CD8-positive, alpha-beta memory T cell (primary cell): ENCODE measurements around the gene TMC2. TPM values are rescaled to one million over a fixed set of nuclear protein-coding genes. Genes with fewer than 3 reads are reported as not detected.
A peak's percentile ranks its signal among the peaks of the same experiment; 100 is the strongest.

Source experiments
- CTCF ChIA-PET: fragments of 350-600 bp; sonication (Branson Sonifier 250); formaldehyde crosslinking; loops from one replicate; lab custom pipeline; 2021; ENCODE audit warnings: antibody characterized with exemption; lab: Charles Lee
- POLR2A ChIA-PET: fragments of 350-600 bp; sonication (Branson Sonifier 250); formaldehyde crosslinking; loops from one replicate; lab custom pipeline; 2021; ENCODE audit warnings: antibody characterized with exemption; lab: Charles Lee
- DNase-seq, 5 donors: peaks; one replicate each; pipeline versions ENCODE4 v3.0.0 to v3.0.0-alpha.2; 2020 to 2022; ENCODE audit warnings: mixed read lengths in 1 of 5
- H3K27ac ChIP-seq: one replicate; pipeline ENCODE4 v1.7.0; 2013; ENCODE audit warnings: low read depth, mild to moderate bottlenecking, low read length, moderate library complexity
- H3K27me3 ChIP-seq: 2 replicates; pipeline ENCODE4 v1.7.0; 2013; ENCODE audit warnings: low read length, mild to moderate bottlenecking; ENCODE audit not compliant: insufficient read depth, poor library complexity, severe bottlenecking
- H3K36me3 ChIP-seq: 2 replicates; pipeline ENCODE4 v1.7.0; 2013; ENCODE audit warnings: mild to moderate bottlenecking, low read length, moderate library complexity; ENCODE audit not compliant: insufficient read depth
- H3K4me1 ChIP-seq: 2 replicates; pipeline ENCODE4 v1.7.0; 2013; ENCODE audit warnings: mild to moderate bottlenecking, low read length, moderate library complexity; ENCODE audit not compliant: insufficient read depth
- H3K4me3 ChIP-seq: 2 replicates; pipeline ENCODE4 v1.7.0; 2013; ENCODE audit warnings: mild to moderate bottlenecking, low read length
- H3K9me3 ChIP-seq: 2 replicates; pipeline ENCODE4 v1.7.0; 2013; ENCODE audit warnings: mild to moderate bottlenecking, low read length
- H3K27ac Mint-ChIP-seq, 8 donors: one replicate each; pipeline ENCODE4 v1.8.0; 2020 to 2021; ENCODE audit warnings: mixed read lengths in 8 of 8, mild to moderate bottlenecking in 6 of 8, inconsistent platforms in 3 of 8, moderate library complexity in 3 of 8
- H3K27me3 Mint-ChIP-seq, 2 donors: one replicate each; pipeline ENCODE4 v1.8.0; 2020 to 2021; ENCODE audit warnings: mixed read lengths in 2 of 2, mild to moderate bottlenecking in 1 of 2, moderate library complexity in 1 of 2
- H3K36me3 Mint-ChIP-seq, 3 donors: one replicate each; pipeline ENCODE4 v1.8.0; 2020 to 2021; ENCODE audit warnings: mixed read lengths in 3 of 3, inconsistent platforms in 1 of 3, mild to moderate bottlenecking in 1 of 3
- H3K4me1 Mint-ChIP-seq, 3 donors: one replicate each; pipeline ENCODE4 v1.8.0; 2020 to 2021; ENCODE audit warnings: mixed read lengths in 3 of 3, inconsistent platforms in 1 of 3, mild to moderate bottlenecking in 1 of 3
- H3K4me3 Mint-ChIP-seq, 7 donors: one replicate each; pipeline ENCODE4 v1.8.0; 2020 to 2021; ENCODE audit warnings: mixed read lengths in 7 of 7, mild to moderate bottlenecking in 6 of 7, moderate library complexity in 4 of 7, inconsistent platforms in 2 of 7
- H3K9me3 Mint-ChIP-seq, 5 donors: one replicate each; pipeline ENCODE4 v1.8.0; 2020 to 2022; ENCODE audit warnings: mixed read lengths in 5 of 5, mild to moderate bottlenecking in 3 of 5, moderate library complexity in 2 of 5, inconsistent platforms in 1 of 5
- polyA plus RNA-seq: library from polyadenylated mRNA; unstranded; fragments of 300-500 nt; fragmentation: Illumina TruSeq; gene quantifications from one replicate; pipeline ENCODE4 v1.2.3, GENCODE V29; 2021
- total RNA-seq, 2 experiments: library from RNA; stranded (reverse); gene quantifications; one replicate each; pipeline ENCODE4 v1.2.3, GENCODE V29; 2021

TMC2 gene
- total and polyA plus RNA-seq, 3 experiments from 2014 or later = not detected

- no peak overlapping the region for H3K27ac ChIP-seq
- no peaks in the 10 kb centered on the region for H3K4me1 Mint-ChIP-seq
- no peak overlapping the region for H3K4me3 ChIP-seq
- H3K27me3 Mint-ChIP-seq = peaks cover 29 to 58% of the 10 kb centered on the region in 2 donors
- no peaks in the 10 kb centered on the region for H3K36me3 Mint-ChIP-seq
- no peak overlapping the region for H3K4me3 Mint-ChIP-seq
- H3K9me3 Mint-ChIP-seq = no peaks in the 10 kb centered on the region
- H3K27me3 ChIP-seq = no peaks in the 10 kb centered on the region
- POLR2A ChIA-PET = interaction anchor here (0.6 kb wide), 1 partner anchor 25 kb away, joined by 4 read pairs; no protein-coding TSS in a partner anchor
- CTCF ChIA-PET = interaction anchor here (0.9 to 1.3 kb wide), 2 partner anchors 14 to 17 kb away, joined by 3 to 5 read pairs; no protein-coding TSS in a partner anchor
- no peaks in the 10 kb centered on the region for H3K4me1 ChIP-seq
- no peaks in the 10 kb centered on the region for H3K9me3 ChIP-seq
- H3K36me3 ChIP-seq = no peaks in the 10 kb centered on the region
- peak overlapping the region in 1 of 8 donors; percentile 22 for H3K27ac Mint-ChIP-seq
- DNase-seq = no peak
Observed at GRCh38 chr20:2538931-2539720, 2.8 kb downstream of the TMC2 start.

DNA sequence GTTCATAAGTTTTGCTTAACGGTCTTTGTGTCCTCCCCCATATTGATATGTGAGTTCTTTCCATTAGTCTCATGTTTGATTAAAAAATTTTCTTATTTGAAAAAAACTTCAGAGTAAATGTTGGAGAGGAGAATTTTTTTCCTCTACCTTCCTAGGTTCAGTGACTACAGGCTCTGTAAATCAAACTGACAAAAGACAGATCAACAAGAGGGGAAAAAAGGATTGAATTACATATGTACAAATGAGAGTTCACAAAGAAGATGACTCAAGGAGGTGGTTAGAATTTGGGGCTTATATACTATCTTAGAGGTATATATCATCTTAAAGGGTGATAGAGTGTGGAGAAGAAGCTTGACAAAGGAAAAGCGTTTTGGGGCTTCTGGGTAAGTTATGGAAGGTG is 5.6 kb downstream of the TMC2 start:
- Mint-ChIP-seq H3K36me3 (no peaks in the 10 kb centered on the region), H3K27ac (no peak overlapping the region), H3K4me1 (no peaks in the 10 kb centered on the region), H3K27me3 (peaks cover 21 to 62% of the 10 kb centered on the region in 2 donors), H3K9me3 (no peaks in the 10 kb centered on the region), H3K4me3 (no peak overlapping the region)
- POLR2A ChIA-PET = no interaction called here
- Histone ChIP-seq H3K27ac (no peak overlapping the region), H3K36me3 (no peaks in the 10 kb centered on the region), H3K9me3 (no peaks in the 10 kb centered on the region), H3K4me3 (no peak overlapping the region), H3K4me1 (no peaks in the 10 kb centered on the region), H3K27me3 (no peaks in the 10 kb centered on the region)
- CTCF ChIA-PET = interaction anchor here (1.9 kb wide), 1 partner anchor 20 kb away, joined by 6 read pairs; no protein-coding TSS in a partner anchor
- DNase-seq = no peak

DNA sequence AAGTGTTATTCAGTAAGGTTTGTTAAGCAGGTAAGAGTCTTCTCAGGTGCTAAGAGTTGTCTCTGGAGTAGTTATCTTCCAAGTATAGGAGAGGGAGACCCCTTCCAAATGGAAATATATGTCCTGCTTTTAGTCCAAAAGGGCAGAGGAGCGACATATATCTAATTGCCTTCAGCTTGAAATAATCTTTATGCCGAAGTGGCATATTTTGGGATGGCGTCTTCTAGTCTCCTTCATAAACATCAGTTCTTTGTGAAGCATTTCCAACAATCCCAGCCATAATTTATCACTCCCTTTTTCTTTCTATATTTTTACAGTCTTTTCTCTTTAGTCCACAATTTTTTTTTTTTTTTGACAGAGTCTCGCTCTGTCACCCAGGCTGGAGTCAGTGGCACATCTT is 6.0 kb downstream of the TMC2 start:
- Mint-ChIP-seq H3K4me1 (no peaks in the 10 kb centered on the region), H3K27ac (no peak overlapping the region), H3K9me3 (no peaks in the 10 kb centered on the region), H3K4me3 (no peak overlapping the region), H3K27me3 (peaks cover 21 to 58% of the 10 kb centered on the region in 2 donors), H3K36me3 (no peaks in the 10 kb centered on the region)
- H3K9me3 ChIP-seq = no peaks in the 10 kb centered on the region
- no peak for DNase-seq
- H3K27ac ChIP-seq = no peak overlapping the region
- H3K4me1 ChIP-seq = no peaks in the 10 kb centered on the region
- ChIA-PET POLR2A (no interaction called here), CTCF (no interaction called here)
- H3K4me3 ChIP-seq = no peak overlapping the region
- no peaks in the 10 kb centered on the region for H3K36me3 ChIP-seq
- no peaks in the 10 kb centered on the region for H3K27me3 ChIP-seq

- no peaks in the 10 kb centered on the region for H3K9me3 Mint-ChIP-seq
- POLR2A ChIA-PET = no interaction called here
- CTCF ChIA-PET = no interaction called here
Observed at GRCh38 chr20:2544211-2544610, 7.8 kb downstream of the TMC2 start.

DNA sequence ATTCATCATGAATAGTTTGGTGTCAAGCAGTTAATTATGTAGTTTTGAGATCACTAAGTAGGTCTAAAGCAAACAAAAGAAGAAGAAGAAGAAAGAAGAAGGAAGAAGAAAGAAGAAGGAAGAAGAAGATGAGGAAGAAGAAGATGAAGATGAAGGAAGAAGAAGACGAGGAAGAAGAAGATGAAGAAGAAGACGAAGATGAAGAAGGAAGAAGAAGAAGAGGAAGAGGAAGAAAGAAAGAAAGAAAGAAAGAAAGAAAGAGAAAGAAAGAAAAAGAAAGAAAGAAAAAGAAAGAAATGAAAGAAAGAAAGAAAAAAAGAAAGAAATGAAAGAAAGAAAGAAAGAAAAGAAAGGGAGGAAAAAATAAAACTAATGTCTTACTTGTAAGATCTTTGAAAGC is 9.2 kb downstream of the TMC2 start:
- Mint-ChIP-seq H3K9me3 (no peaks in the 10 kb centered on the region), H3K27me3 (peaks cover 18 to 49% of the 10 kb centered on the region in 2 donors), H3K4me3 (no peak overlapping the region), H3K4me1 (no peaks in the 10 kb centered on the region), H3K36me3 (no peaks in the 10 kb centered on the region), H3K27ac (no peak overlapping the region)
- no peaks in the 10 kb centered on the region for H3K9me3 ChIP-seq
- H3K27ac ChIP-seq = no peak overlapping the region
- no peaks in the 10 kb centered on the region for H3K36me3 ChIP-seq
- H3K4me1 ChIP-seq = no peaks in the 10 kb centered on the region
- CTCF ChIA-PET = no interaction called here
- H3K4me3 ChIP-seq = no peak overlapping the region
- POLR2A ChIA-PET = no interaction called here
- no peak for DNase-seq
- H3K27me3 ChIP-seq = no peaks in the 10 kb centered on the region

More at GRCh38 chr20:2544211-2544610, 7.8 kb downstream of the TMC2 start:
- Histone ChIP-seq H3K4me1 (no peaks in the 10 kb centered on the region), H3K27ac (no peak overlapping the region), H3K36me3 (no peaks in the 10 kb centered on the region), H3K27me3 (no peaks in the 10 kb centered on the region), H3K4me3 (no peak overlapping the region), H3K9me3 (no peaks in the 10 kb centered on the region)
- Mint-ChIP-seq H3K27me3 (peaks cover 18 to 46% of the 10 kb centered on the region in 2 donors), H3K27ac (no peak overlapping the region), H3K4me3 (no peak overlapping the region), H3K36me3 (no peaks in the 10 kb centered on the region), H3K4me1 (no peaks in the 10 kb centered on the region)
- no peak for DNase-seq

- H3K9me3 Mint-ChIP-seq = peaks cover 0 to 2% (median 0%) of the 10 kb centered on the region in 5 donors
- H3K4me3 Mint-ChIP-seq = peak overlapping the region in 3 of 7 donors; percentile 19 to 56 (median 43)
- Histone ChIP-seq H3K9me3 (no peaks in the 10 kb centered on the region), H3K4me1 (no peaks in the 10 kb centered on the region), H3K27me3 (peaks cover 27% of the 10 kb centered on the region), H3K27ac (no peak overlapping the region), H3K36me3 (no peaks in the 10 kb centered on the region), H3K4me3 (no peak overlapping the region)
- ChIA-PET CTCF (no interaction called here), POLR2A (no interaction called here)
- H3K36me3 Mint-ChIP-seq = peaks cover 0 to 4% (median 0%) of the 10 kb centered on the region in 3 donors
- DNase-seq = no peak
- H3K27ac Mint-ChIP-seq = no peak overlapping the region
- peaks cover 29 to 73% of the 10 kb centered on the region in 2 donors for H3K27me3 Mint-ChIP-seq
- peaks cover 0 to 5% (median 5%) of the 10 kb centered on the region in 3 donors for H3K4me1 Mint-ChIP-seq
Observed at GRCh38 chr20:2557873-2558580, 21.7 kb downstream of the TMC2 start.

- H3K4me3 Mint-ChIP-seq = peak overlapping the region in 2 of 7 donors; percentile 52 to 72
Observed at GRCh38 chr20:2558581-2559278, 22.4 kb downstream of the TMC2 start.

More at GRCh38 chr20:2558581-2559278, 22.4 kb downstream of the TMC2 start:
- Histone ChIP-seq H3K27me3 (peaks cover 27% of the 10 kb centered on the region), H3K36me3 (no peaks in the 10 kb centered on the region), H3K4me1 (no peaks in the 10 kb centered on the region), H3K27ac (no peak overlapping the region), H3K4me3 (no peak overlapping the region), H3K9me3 (no peaks in the 10 kb centered on the region)
- Mint-ChIP-seq H3K27ac (no peak overlapping the region), H3K9me3 (peaks cover 0 to 2% (median 0%) of the 10 kb centered on the region in 5 donors), H3K27me3 (peaks cover 29 to 73% of the 10 kb centered on the region in 2 donors), H3K4me1 (peaks cover 0 to 5% (median 5%) of the 10 kb centered on the region in 3 donors), H3K36me3 (peaks cover 0 to 4% (median 0%) of the 10 kb centered on the region in 3 donors)
- no peak for DNase-seq
- POLR2A ChIA-PET = no interaction called here
- CTCF ChIA-PET = no interaction called here
